ENCODE measurements around the gene CNTN1.
A peak's percentile ranks its signal among the peaks of the same experiment; 100 is the strongest.

Gene CNTN1

DNA sequence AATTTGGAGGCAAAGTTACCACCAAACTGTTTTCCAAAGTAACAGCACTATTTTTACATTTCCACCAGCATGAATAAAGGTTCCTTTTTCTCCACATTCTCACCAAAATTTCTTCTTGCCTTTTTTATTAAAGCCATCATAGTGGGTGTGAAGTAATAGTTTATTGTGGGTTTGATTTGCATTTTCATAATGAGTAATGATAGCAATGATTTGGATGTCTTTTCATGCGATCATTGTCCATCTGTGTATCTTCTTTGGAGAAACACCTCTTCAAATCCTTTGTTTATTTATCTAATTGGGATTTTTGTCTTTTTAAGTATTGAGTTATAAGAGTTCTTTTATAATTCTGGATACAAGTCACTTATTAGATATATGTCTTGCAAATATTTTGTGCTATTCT lies 172.7 kb downstream of the CNTN1 start:
- no peak for DNase-seq

DNA sequence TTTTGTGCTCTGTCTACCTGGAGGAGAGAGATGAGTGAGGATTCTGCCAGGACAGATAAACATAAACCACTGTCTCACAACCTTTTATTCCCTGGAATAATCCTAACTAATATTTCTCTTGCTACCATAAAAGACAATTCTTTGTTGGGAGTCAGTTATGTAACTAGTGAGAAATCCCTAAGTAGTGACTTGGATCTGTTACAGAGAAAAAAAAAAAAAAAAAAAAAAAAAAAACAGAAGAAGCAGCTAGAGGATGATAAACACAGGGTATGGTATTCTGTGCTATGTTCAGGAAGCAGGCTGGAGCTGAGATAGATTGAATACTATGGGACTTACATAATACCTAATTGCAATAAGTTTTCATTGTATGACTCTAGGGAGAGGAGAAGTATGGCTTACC lies 178.7 kb downstream of the CNTN1 start:
- DNase-seq: no peak

DNA sequence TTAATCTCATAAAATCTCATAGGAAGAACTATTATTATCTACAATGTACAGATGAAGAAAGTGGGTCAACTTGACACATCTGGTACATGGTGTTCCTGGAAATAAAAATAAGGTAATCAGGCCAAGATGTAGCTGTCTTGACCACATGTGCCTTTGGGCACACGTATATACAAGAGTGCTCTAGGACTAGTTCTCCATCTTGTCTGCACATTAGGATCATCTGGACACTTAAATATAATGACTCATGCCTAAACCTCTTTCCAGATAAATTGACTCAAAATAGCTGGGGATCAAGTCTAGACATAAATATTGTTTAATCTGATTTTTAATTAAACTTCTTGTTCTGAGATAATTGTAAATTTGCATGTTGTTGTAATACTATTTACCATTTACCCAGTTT lies 182.6 kb downstream of the CNTN1 start:
- no peak for DNase-seq

DNA sequence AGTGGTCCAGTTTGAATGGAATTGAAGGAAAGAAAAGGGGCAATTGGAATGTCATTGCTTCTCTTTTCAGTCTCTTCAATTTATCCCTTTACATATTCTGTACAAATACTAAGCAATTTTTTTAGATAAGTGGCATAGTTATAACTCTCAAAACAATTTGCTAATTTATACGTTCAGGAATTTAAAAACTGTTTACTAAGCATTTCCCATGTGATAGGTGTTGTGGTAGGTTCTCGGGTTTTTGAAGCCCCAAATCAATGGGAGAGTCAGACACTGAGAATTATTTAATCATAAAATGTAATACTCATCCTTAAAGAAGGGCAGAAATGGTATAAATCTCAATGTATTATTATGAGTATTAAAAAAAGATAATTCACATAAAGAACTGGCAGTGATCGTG lies 197.1 kb downstream of the CNTN1 start:
- DNase-seq: no peak

DNA sequence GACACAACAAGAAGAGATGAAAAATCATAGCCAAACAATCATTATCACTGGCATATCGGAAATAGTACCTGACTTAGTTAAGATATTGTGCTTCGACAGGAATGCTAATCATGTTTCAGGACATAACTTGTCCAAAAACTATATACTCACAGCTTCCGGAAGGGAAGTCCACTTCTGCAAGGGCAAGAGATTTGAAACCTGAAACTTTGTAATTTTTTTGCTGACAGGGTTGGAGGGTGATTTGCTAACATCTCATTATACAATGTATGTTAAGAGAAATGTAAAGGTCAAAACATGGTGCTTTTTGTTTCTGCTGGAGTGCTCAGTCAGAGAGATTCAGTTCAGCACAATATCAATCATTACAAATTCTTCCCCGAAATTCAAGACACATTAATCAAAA lies 200.3 kb downstream of the CNTN1 start:
- DNase-seq: no peak

DNA sequence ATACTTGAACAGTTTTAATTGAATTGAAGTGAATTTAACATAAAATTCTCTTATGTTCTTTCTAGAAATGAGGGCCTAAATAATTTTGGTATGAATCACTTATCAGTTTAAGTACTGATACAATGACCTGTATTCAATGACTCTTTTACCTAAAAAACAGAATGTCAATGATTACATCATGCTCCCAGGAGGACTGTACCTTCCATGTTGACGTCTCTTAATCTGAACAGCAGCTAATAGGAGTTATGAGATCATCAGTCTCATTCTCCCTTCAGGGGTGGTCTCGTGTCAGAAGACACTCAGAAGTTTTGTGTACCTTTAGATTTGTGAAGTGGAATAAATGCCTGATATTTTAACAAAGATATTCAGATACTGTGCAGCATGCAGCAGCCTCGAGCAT lies 206.3 kb downstream of the CNTN1 start:
- DNase-seq: no peak

DNA sequence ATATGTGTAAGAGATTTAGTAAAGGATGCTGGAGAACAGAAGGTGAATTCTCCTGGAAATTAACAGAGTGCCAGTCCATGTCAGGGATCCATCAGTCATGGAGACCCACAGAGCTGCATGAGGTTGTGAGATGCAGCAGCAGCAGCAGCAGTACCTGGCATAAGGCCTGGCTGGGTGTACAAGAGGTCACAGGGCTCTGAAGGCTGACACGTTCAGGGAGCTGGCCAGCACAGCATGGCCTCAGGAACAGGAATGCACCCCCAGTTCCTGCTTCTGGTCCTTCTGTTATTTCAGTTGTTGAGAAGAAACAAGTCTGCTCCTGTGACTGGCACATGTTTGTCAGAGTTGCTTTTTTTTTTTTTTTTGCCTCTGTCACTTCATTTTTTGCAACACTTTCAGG lies 210.8 kb downstream of the CNTN1 start:
- no peak for DNase-seq

DNA sequence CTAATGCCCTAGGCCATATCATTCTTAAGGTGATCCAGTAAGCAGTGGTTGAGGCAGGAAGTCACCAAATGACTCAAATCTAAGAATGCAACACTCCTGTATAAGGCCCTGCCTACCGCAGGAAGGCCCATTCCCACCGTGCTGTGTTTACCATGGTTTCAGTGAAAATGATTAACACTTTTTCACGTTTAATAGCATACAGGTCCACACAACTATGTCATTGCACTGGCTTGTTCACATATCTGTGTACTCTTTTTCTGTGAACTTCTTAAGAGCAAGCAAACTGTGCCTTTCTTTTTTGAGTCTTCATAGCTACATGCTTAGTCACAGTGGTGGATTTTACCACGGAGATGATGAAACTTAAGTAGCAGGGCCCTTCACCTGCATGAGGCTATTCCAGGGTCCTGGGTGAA lies 214.9 kb downstream of the CNTN1 start:
- DNase-seq: no peak

DNA sequence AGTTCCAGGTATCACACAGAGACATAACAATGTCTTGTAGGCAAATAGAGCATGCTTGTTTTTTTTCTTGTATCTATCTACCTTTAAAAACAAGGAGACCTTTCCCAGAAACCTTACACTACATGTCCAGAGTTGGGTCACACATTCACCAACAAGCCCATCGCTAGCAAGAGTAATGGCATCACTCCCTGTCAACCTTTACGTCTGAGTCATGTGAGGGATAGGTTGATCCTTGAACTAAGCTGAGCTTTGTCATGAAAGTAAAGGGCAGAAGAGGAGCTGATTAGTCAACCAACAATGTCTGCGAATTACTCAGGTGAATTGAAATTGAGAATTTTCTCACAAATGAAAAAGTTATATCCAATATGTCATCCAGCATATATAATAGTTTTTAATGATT lies 219.4 kb downstream of the CNTN1 start:
- no peak for DNase-seq

DNA sequence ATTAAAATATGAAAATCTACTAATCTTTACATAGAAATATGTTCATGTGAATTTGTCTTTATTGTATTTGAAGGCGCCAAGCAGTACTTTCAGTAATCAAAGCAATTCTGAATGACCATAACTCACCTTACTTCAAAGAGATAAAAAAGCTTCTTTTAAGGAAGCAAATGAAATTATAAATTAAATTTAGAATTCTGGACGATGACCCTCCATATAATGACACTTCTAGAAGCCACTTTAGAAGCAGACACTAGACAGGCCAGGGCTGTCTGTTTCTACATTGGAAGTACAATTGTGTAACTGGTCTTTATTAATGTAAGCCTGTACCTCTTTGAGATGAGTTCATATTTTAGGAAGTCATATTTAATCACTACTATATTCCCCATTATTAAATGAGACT lies 222.9 kb downstream of the CNTN1 start:
- no peak for DNase-seq

DNA sequence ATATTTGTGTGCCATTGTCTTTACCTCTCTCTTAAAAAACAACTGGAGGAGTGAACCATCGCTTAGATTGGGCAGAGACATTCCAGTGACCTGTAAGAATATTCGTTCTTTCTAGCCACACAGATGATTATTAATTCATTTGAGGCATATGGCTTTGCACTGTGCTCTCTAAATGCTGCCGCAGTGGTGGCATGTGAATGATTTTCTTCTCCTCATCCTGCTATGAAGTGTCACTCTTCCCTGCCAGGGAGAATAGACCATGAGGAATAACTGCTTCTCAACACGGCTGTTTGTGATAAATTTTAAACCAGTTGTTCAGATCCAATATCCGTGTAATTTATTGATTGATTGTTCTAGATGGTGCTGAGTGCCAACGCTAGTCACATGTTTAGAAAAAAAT lies 225.3 kb downstream of the CNTN1 start:
- no peak for DNase-seq

DNA sequence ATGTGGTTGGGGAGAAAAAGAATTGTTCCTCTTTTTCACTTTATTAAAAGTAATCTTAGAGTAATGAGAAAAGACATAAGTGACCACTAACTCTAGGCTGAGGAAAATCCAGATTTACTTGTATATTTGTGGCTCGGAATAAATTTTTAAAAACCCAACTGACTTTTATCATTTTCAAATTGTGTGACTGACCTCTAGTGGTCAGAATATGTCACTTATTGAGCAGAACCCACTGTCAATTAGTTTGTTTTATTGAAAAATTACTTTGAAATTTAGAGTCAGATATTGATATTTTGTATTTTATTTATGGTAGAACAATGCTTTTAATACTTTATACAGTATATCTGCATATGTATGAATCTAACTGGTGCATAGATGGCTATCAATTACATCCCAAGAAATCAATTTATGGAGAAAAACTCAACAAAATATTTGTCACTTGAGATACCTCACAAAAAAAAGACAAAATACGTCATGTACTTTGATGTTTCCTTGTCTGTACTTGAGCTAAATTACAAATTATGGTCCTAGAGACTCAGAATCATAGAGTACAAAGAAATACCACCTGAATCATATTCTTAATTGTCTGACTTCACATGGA lies 229.4 kb downstream of the CNTN1 start:
- peak; percentile 14 to 15 for DNase-seq

DNA sequence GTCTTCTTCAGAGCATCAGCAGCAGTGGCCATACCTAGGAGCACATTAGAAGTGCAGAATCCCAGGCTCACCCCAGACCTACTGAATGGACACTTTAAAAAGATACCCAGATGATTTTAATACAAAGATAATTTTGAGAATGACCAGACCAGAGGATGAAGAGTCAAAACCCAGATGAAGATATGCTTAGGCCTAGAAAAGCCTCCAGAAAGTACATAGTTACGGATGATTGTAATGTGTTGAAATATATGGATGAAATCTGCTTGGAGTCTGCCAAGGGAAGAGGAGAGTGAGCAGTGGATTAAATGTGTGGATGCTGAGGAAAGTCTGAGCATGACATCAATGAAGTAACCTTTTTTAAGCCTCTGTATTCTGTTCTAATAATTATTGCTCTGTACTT lies 245.7 kb downstream of the CNTN1 start:
- no peak for DNase-seq

DNA sequence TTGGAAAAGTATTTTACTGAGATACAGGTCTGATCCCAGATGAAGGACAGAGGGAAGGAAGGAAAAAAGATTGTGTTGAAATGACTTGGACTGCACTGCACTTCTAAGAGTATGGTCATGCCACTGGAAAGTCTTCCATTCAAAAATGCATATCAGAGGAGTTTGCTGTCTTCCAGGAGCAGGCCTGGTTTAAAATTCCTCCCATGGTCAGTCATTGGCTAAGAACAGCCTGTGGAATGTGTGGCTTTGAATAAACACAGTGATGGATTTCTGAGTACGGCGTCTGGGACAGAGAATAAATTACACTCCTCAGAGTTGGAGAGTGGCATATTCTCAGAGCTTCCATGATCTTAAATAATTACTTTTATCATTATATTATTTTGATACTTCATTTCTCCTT lies 250.1 kb downstream of the CNTN1 start:
- DNase-seq: no peak

DNA sequence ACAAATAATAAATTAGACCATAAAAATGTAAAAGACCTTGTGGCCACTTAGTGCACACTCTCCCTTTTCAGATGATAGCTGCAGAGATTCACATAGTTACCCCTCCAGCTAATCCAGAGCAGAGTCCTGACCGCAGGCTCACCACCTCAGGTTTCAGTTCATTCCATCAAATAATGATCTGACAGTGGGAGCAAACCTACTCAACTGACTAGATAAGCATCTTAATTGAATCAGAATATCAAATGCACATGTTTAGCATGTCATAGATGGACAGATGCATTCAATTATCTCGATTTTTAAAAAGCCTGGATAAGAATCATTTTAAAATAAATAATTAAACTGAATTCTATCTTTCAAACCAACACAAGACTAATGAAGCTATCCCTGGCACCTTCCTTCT lies 253.5 kb downstream of the CNTN1 start:
- no peak for DNase-seq

DNA sequence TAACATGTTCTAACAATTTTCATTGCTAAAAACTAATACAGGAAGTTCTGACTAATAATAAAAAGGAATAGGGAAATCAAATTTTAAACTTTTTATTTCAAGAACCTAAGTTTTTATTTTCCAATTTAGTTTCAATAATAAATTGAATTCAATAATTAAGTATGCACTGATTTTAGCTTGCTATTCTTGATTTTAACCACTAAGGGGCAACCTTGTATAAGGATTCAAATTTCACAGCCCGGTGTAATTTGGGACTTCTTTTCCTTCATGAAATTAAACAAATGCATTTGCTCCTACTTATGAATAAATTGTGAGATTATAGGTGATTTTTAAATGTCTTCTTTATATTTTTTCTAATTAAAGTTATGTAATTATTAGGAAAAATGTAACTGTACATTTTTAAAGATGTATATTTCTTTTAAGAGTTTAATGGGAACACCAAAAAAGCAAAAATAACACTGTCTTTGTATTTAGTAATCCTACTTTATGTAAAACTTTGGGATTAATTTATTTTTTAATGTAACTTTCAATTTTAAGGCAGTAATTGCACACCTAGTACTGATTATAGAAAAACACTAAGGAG lies 254.5 kb downstream of the CNTN1 start:
- DNase-seq: peak in 1 of 2 experiments; percentile 33

DNA sequence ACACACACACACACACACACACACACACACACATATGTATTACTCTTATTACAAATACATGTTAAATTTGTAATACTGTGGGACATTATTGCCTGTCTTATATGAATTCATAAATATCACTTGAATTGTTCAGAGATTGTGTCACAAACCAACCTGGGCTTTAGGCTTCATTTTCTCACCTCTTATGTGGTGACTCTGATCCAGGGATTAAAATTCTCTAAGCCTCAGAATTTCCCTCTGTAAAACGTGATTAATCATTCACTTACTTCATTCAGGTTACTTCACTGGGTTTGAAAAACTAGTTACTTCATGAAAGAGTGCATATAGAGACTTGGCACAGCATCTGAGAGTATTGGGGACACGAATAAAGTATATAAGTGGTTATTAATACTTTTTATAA lies 255.6 kb downstream of the CNTN1 start:
- DNase-seq: no peak

DNA sequence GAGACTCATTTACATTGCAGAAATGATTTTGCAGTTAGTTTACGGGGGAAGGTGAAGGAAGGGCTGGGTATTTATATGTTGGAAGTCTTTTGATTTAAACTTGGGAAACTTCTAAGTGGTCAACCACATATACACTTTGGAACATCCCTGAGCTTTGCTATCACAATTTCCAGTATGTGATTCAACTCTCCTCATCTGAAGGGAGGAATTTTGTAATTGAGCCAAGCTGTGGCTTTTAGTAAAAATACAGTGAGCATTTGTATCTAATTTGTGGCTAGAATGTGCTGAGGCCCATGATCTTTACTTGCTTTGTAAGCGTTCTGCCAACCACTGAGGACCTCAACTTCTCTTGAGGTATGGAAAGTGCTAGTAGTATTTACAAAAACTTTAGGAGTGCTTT lies 260.8 kb downstream of the CNTN1 start:
- no peak for DNase-seq

DNA sequence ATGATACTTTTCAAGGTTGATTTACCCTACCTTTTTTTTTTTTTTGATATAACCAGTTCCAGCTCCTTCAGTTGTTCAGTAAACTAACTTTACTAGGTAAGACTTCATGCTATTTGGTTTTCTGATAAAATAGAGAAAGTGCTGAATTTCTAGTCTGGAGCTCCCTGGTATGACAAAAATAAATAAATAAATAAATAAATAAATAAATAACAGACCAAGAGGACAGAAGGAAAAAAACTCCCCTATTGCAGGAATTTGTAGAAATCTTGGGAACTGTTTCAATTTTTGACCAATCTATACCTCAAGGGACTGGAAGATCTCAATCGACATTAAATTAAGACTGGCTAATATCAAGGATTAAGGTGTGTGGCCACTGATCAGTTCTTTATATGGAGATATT lies 265.2 kb downstream of the CNTN1 start:
- DNase-seq: no peak

DNA sequence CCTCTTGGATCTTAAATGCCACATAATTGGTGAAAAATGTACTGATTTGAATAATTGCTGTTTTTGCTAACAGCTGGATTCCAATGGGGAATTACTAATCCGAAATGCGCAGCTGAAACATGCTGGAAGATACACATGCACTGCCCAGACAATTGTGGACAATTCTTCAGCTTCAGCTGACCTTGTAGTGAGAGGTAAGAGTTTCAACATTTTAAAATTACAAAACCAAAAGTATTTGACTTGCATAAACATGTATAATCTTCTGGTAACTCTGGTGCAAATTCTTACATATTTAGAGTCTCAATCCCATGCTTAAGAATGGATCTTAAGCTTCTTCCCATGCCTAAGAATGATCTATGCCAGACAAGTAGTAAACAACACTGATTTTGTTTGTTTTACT lies 266.8 kb downstream of the CNTN1 start:
- DNase-seq: no peak

DNA sequence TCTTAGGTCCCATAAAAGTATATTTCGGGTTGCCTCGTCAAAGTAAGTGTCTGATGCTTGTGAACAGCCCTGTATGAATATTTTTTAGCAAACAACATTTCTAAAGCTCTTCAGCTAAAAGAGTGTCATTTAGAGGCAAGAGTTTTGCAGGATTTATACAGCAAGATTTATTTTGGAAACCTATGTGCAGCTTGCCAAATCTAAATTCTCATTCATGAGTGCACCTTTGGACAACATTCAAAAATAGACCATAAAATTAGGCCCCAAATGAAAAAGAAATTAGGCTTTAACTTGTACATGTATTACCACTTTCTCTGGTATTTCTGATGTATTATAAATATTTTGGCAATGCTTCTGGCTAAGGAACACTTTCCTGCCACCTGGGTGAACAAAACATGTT lies 271.5 kb downstream of the CNTN1 start:
- DNase-seq: no peak

DNA sequence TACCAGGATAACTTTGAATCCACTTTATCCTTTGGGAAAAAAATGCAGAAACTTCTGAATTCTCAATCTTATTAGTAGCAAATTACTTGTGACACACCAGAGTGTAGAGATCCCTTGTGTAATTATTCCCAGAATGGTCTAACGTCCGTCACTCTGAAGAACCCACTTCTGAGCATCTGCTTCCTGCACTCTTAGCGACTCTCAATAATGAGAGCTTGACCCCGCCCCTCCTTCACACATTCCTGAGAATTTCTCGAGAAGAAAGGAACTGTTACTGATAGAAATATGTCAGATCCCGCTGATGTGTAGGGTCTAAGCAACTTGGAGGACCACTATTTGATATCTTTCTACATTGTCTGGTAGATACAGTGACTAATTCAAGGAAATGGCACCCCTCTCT lies 277.6 kb downstream of the CNTN1 start:
- no peak for DNase-seq

DNA sequence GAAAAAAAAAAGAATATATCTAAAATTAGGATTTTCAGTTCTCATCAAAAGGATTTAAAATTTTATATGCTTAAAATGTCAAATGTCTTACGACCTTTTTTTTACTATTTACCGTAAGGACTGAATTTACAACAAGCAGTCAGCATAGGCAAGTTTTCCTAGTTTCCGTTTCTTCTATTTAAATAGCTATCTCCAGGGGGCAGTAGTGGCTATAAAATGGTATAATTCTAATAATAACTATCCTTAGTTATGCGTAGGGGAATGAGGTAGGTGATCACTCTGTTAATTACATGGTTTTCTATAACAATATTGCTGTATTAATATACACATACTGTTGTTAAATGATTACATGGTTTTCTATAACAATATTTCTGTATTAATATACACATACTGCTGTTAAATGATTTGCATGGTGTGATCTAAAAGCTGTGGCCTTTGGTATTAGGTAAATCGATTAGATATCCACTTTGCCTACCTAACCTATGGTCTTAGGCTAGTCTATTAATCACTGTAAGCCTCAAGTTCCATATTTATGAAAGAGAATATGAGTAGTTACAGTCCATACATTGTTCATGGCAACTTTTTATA lies 278.2 kb downstream of the CNTN1 start:
- DNase-seq: peak in 1 of 2 experiments; percentile 35

DNA sequence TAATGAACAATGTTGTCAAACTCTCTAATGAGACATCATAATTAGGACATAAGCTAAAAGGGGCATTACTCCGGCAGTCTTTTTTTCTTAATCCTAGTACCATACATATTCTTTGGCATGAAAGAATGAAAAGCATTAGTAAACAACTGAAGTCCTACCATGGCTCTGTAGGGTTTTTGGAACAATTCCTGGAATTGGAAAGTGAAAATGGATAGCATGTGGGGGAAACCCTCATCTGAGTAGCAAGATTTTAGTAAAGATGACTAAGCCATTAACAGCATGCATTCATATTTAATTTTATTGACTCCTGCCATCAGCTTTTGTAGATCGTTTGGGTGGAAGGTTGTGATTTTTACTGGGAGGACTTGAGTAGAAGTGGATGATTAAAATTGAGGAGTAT lies 279.7 kb downstream of the CNTN1 start:
- DNase-seq: no peak

DNA sequence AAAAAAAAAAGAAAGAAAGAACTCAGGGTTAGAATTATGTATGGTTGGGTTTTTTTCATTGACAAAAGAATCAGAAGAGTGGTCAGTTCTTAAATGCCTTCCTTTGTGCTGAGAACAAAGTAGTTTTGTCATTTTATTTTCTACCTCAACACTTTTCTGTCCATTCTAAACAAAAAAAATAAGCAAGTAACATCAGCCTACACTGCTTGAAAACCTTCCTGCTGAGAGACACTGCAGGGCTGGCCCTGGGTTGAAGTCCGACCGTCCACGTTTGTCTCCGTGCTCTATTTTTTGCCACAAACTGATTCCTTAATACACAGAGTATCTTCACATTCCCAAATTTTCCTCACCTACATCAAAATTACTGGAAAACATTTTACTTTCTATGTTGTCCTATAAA lies 284.3 kb downstream of the CNTN1 start:
- DNase-seq: no peak
